Tibial nerve (tissue), 4 donors: Measurements from ENCODE around the gene PITPNM2. TPM values are rescaled to one million over a fixed set of nuclear protein-coding genes. Genes with fewer than 3 reads are reported as not detected.
"Not testable (repeated sequence)": the region's sequence is repeated elsewhere in the genome, so short reads cannot be mapped to it uniquely, and the experiment has no call there.

Experiments used
- DNase-seq, 2 donors: peaks; one replicate each; pipeline ENCODE4 v3.0.0-alpha.2; 2019; ENCODE audit warnings: low spot score in 2 of 2
- H3K27ac ChIP-seq, 4 donors: fragments of 200-600 bp; sonication (generic) in 3 of 4; one replicate each; pipeline ENCODE4 v1.5.1; 2017 to 2019; ENCODE audit warnings: mild to moderate bottlenecking in 1 of 4
- H3K27me3 ChIP-seq, 2 donors: fragments of 200-600 bp; sonication (generic) in 1 of 2; one replicate each; pipeline versions ENCODE4 v1.5.1 to v1.6.0; 2017 to 2019
- H3K36me3 ChIP-seq, 3 donors: fragments of 200-600 bp; sonication (generic); one replicate each; pipeline ENCODE4 v1.5.1; 2018 to 2019
- H3K4me1 ChIP-seq, 4 donors: fragments of 200-600 bp; sonication (generic) in 3 of 4; one replicate each; pipeline ENCODE4 v1.5.1; 2017 to 2019
- H3K4me3 ChIP-seq, 4 donors: fragments of 200-600 bp; sonication (generic) in 3 of 4; one replicate each; pipeline ENCODE4 v1.5.1; 2017 to 2019; ENCODE audit warnings: mild to moderate bottlenecking in 1 of 4, moderate library complexity in 1 of 4
- H3K9me3 ChIP-seq, 4 donors: fragments of 200-600 bp; sonication (generic) in 3 of 4; one replicate each; pipeline ENCODE4 v1.5.1; 2017 to 2019
- EP300 ChIP-seq, 2 donors: sonication (generic); formaldehyde crosslinking; IDR thresholded peaks; one replicate each; pipeline ENCODE4 v1.6.1; 2017; ENCODE audit warnings: antibody characterized with exemption in 2 of 2, mild to moderate bottlenecking in 1 of 2
- POLR2A ChIP-seq, 2 donors: fragments of 450-650 bp; IDR thresholded peaks; one replicate each; pipeline ENCODE4 v1.6.1; 2017; ENCODE audit warnings: antibody characterized with exemption in 2 of 2, mild to moderate bottlenecking in 2 of 2, moderate library complexity in 2 of 2
- WGBS, 2 donors: methylation state at CpG; one replicate each; pipeline ENCODE4 v1.1.5; 2018; 5-methylcytosine and 5-hydroxymethylcytosine counted together
- total RNA-seq, 4 donors: library from RNA; depleted of rRNA; stranded (reverse); fragments of >200 nt; gene quantifications; one replicate each; pipeline ENCODE4 v1.1.0, GENCODE V29; 2016
- TF ChIP-seq, protein P1 (sequence below), 5 experiments: fragments of 200-600 bp in 3 of 5; fragments of 450-650 bp in 2 of 5; sonication (generic) in 3 of 5; IDR thresholded peaks; one replicate each; pipeline ENCODE4 v1.5.1; 2016 to 2019; ENCODE audit warnings: antibody characterized with exemption in 5 of 5, mild to moderate bottlenecking in 3 of 5, moderate library complexity in 2 of 5

Gene PITPNM2
- total RNA-seq, 4 donors from 2014 or later = 6.1 to 9.8 (median 9.0) TPM

DNA sequence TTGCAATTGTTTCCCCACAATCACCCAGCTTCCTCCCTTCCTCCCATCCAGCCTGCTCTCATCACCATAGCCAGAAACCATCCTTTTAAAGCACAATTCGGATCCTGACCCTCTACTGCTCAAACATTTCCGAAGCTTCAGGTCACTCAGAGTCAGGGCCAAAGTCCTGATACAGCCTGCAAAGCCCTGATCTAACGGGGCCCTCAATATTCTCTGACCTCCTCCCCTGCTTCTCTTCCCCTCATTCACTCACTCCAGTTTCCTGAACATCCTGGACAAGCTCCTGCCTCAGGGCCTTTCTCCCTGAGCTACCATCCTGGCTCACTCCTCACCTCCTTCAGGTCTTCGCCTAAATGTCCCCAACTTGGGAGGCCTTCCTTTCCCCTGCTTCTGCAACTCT, 46.1 kb downstream of the PITPNM2 start:
- no peak for DNase-seq
- 87 to 88% methylated on average over 4 of the region's 4 CpGs for WGBS, 2 donors
- Histone ChIP-seq H3K27ac (no peak overlapping the region), H3K4me3 (no peak overlapping the region), H3K4me1 (peaks cover 0 to 34% (median 20%) of the 10 kb centered on the region in 4 donors), H3K27me3 (no peaks in the 10 kb centered on the region), H3K9me3 (no peaks in the 10 kb centered on the region), H3K36me3 (peaks cover 0 to 3% (median 0%) of the 10 kb centered on the region in 3 donors)
- TF ChIP-seq, protein P1, sequence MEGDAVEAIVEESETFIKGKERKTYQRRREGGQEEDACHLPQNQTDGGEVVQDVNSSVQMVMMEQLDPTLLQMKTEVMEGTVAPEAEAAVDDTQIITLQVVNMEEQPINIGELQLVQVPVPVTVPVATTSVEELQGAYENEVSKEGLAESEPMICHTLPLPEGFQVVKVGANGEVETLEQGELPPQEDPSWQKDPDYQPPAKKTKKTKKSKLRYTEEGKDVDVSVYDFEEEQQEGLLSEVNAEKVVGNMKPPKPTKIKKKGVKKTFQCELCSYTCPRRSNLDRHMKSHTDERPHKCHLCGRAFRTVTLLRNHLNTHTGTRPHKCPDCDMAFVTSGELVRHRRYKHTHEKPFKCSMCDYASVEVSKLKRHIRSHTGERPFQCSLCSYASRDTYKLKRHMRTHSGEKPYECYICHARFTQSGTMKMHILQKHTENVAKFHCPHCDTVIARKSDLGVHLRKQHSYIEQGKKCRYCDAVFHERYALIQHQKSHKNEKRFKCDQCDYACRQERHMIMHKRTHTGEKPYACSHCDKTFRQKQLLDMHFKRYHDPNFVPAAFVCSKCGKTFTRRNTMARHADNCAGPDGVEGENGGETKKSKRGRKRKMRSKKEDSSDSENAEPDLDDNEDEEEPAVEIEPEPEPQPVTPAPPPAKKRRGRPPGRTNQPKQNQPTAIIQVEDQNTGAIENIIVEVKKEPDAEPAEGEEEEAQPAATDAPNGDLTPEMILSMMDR (IDR thresholded peaks at IDR 0.05) = no peak
- TF ChIP-seq POLR2A (IDR thresholded peaks at IDR 0.05) (no peak), EP300 (IDR thresholded peaks at IDR 0.05) (no peak)

DNA sequence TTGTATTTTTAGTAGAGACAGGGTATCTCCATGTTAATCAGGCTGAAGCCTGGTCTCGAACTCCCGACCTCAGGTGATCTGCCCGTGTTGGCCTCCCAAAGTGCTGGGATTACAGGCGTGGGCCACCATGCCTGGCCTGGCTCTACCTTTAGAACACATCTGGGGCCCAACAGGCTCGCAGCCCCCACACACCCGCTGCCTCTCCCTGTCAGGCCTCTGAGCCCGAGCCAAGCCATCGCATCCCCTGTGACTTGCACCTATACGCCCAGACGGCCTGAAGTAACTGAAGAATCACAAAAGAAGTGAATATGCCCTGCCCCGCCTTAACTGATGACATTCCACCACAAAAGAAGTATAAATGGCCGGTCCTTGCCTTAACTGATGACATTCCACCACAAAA, 46.8 kb downstream of the PITPNM2 start:
- WGBS, 2 donors = 94% methylated on average over 11 to 12 of the region's 12 CpGs
- H3K4me3 ChIP-seq = not testable (repeated sequence)
- H3K4me1 ChIP-seq = peaks cover 0 to 27% (median 18%) of the 10 kb centered on the region in 4 donors

DNA sequence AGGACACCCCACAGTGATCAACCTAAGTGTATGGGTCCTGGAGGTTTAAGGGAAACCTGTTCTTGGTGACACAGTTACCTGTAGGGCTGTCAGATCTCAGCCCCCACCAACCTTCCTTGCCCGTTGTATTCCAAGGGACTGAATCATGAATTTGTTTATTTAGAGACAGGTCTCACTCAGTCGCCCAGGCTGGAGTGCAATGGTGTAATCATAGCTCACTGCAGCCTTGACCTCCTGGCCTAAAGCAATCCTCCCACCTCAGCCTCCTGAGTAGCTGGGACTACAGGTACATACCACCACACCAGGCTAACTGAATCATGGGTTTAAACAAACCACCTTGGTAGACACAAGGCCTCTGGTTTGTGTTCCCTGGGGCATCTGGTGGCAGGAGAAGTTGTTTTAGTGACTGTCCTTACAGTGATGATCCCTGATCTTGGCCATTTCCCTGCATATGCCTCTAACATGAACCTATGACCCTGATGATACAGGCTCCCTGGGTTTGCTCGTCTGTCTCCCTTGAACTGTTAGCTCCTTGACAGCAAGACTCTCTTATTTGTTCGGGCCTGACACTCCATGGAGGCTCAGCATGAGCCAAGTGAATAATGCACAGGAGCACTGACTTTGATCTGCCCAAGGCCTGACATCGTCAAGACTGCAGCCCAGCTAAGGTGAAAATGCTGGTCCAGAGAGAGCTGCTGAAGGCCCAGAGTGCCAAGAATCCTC, 47.9 kb downstream of the PITPNM2 start:
- 71 to 75% methylated on average over 5 of the region's 5 CpGs for WGBS, 2 donors
- no peaks in the 10 kb centered on the region for H3K27me3 ChIP-seq
- H3K36me3 ChIP-seq = no peaks in the 10 kb centered on the region
- no peak for DNase-seq
- no peak overlapping the region for H3K4me3 ChIP-seq
- peaks cover 0 to 21% (median 16%) of the 10 kb centered on the region in 4 donors for H3K4me1 ChIP-seq
- H3K9me3 ChIP-seq = no peaks in the 10 kb centered on the region
- H3K27ac ChIP-seq = no peak overlapping the region
- TF ChIP-seq, protein P1 (IDR thresholded peaks at IDR 0.05) = no peak
- TF ChIP-seq POLR2A (IDR thresholded peaks at IDR 0.05) (no peak), EP300 (IDR thresholded peaks at IDR 0.05) (no peak)

More for the DNA sequence above, 46.8 kb downstream of the PITPNM2 start:
- DNase-seq, H3K27me3 ChIP-seq, H3K27ac ChIP-seq, H3K9me3 ChIP-seq, H3K36me3 ChIP-seq: not testable (repeated sequence)

DNA sequence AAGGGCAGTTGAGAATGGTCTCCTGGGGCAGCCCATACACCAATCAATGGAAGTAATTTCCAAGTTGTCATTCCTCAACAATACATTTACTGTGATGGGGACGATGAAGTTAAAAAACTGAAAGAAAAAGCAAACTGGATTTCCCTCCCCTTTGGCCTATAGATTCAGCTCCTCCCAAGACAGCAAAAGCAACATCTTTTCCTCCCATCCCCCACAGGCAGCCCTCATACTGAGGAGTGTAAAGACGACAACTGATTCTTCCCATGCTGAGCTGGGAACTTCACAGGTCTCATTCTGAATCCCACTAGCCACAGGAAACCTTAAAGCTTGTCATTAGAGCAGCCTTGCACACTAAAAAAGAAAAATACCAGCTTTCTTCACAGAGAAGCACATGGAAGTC, 48.5 kb downstream of the PITPNM2 start:
- H3K27ac ChIP-seq = no peak overlapping the region
- H3K27me3 ChIP-seq = no peaks in the 10 kb centered on the region
- no peak for DNase-seq
- WGBS, 2 donors = 32 to 60% methylated on average over 2 of the region's 2 CpGs
- TF ChIP-seq EP300 (IDR thresholded peaks at IDR 0.05) = no peak
- no peak for TF ChIP-seq POLR2A (IDR thresholded peaks at IDR 0.05)
- TF ChIP-seq, protein P1 (IDR thresholded peaks at IDR 0.05) = no peak
- peaks cover 0 to 19% (median 12%) of the 10 kb centered on the region in 4 donors for H3K4me1 ChIP-seq
- no peak overlapping the region for H3K4me3 ChIP-seq
- H3K36me3 ChIP-seq = no peaks in the 10 kb centered on the region
- no peaks in the 10 kb centered on the region for H3K9me3 ChIP-seq

DNA sequence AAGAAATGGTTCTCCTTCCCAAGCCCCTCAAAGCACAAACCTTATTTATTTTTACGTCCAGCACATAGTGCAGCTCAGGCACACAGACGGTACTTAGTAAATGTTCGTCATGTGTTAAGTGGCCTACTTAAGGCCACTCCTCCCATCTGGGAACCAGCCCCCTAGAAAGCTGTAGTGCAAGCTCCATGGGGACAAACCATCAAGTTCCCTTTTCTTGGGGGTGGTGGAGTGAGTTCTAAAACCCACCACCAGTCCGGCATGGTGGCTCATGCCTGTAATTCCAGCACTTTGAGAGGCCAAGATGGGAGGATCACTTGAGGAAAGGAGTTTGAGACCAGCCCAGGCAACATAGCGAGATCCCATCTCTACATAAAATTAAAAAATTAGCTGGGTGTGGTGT, 49.4 kb downstream of the PITPNM2 start:
- peaks cover 0 to 11% (median 5%) of the 10 kb centered on the region in 4 donors for H3K4me1 ChIP-seq
- no peak for DNase-seq
- WGBS, 2 donors = 90 to 93% methylated on average over 5 of the region's 5 CpGs
- H3K27me3 ChIP-seq = no peaks in the 10 kb centered on the region
- no peak overlapping the region for H3K27ac ChIP-seq
- H3K9me3 ChIP-seq = no peaks in the 10 kb centered on the region
- TF ChIP-seq, protein P1 (IDR thresholded peaks at IDR 0.05) = no peak
- TF ChIP-seq POLR2A (IDR thresholded peaks at IDR 0.05) = no peak
- no peak for TF ChIP-seq EP300 (IDR thresholded peaks at IDR 0.05)
- no peaks in the 10 kb centered on the region for H3K36me3 ChIP-seq
- H3K4me3 ChIP-seq = no peak overlapping the region

Other genes starting within 250 kb of the PITPNM2 start
- gene ABCB9, start 184.6 kb downstream of the PITPNM2 start, total RNA-seq = 10 to 100 TPM in 1 of 4 donors, 1 to 10 TPM in 3; 4.2 to 11.4 (median 6.0) TPM
- gene OGFOD2, start 175.8 kb downstream of the PITPNM2 start, total RNA-seq = 10 to 100 TPM in 3 of 4 donors, 1 to 10 TPM in 1; 7.2 to 19.8 (median 13.4) TPM
- 100 to 1,000 TPM; 197 to 338 (median 251) TPM for gene ARL6IP4, start 170.4 kb downstream of the PITPNM2 start, total RNA-seq
- 10 to 100 TPM; 24.1 to 35.2 (median 29.6) TPM for gene MPHOSPH9, start 82.1 kb upstream of the PITPNM2 start, total RNA-seq
- gene MTRFR, start 82.3 kb upstream of the PITPNM2 start, total RNA-seq = 10 to 100 TPM; 10.0 to 13.8 (median 11.8) TPM
- gene CDK2AP1, start 120.8 kb upstream of the PITPNM2 start, total RNA-seq = 10 to 100 TPM; 52.0 to 73.2 (median 66.8) TPM
- 10 to 100 TPM; 13.9 to 25.8 (median 17.8) TPM for gene SBNO1, start 213.8 kb upstream of the PITPNM2 start, total RNA-seq
- gene KMT5A, start 233.0 kb upstream of the PITPNM2 start, total RNA-seq = 10 to 100 TPM; 16.5 to 34.5 (median 27.0) TPM